Measurements from ENCODE around the gene SLC27A2.

DNA sequence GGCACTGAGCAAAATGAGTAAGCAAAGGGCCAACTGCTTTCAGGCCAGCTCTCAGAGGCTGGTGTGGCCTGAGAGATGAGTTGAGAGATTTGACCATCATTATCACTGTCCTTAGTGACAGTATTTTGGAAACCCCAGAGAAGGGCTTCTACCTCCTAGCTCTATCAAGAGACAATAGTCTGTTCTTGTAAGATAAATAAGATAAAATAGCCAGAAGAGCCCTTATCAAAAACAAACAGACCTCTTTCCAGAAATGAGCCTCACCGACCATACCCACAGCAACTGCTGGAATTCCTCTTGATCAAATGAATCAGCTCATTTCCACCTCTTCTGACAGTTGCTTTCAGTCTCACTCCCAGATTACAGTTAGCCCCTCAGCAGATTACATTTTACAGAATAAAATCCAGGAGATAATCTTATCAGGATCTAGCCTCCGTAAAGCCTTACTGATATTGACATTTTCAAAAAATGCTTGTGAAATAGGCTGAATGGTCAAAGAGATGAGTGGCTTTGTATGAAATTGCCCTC, 79.0 kb downstream of the SLC27A2 start:
- TF ChIP-seq, protein P1, sequence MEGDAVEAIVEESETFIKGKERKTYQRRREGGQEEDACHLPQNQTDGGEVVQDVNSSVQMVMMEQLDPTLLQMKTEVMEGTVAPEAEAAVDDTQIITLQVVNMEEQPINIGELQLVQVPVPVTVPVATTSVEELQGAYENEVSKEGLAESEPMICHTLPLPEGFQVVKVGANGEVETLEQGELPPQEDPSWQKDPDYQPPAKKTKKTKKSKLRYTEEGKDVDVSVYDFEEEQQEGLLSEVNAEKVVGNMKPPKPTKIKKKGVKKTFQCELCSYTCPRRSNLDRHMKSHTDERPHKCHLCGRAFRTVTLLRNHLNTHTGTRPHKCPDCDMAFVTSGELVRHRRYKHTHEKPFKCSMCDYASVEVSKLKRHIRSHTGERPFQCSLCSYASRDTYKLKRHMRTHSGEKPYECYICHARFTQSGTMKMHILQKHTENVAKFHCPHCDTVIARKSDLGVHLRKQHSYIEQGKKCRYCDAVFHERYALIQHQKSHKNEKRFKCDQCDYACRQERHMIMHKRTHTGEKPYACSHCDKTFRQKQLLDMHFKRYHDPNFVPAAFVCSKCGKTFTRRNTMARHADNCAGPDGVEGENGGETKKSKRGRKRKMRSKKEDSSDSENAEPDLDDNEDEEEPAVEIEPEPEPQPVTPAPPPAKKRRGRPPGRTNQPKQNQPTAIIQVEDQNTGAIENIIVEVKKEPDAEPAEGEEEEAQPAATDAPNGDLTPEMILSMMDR (IDR thresholded peaks at IDR 0.05) = no peak
- TF ChIP-seq POLR2A (IDR thresholded peaks at IDR 0.05) (no peak), POLR2AphosphoS5 (IDR thresholded peaks at IDR 0.05) (no peak)
